ENCODE data around the gene BAK1. TPM values are rescaled to one million over a fixed set of nuclear protein-coding genes. Genes with fewer than 3 reads are reported as not detected.
"Not testable (repeated sequence)": the region's sequence is repeated elsewhere in the genome, so short reads cannot be mapped to it uniquely, and the experiment has no call there.

The BAK1 gene
- total RNA-seq, 6 experiments from 2014 or later = 17.5 to 23.2 (median 19.9) TPM

- no peaks in the 10 kb centered on the region for H3K9me3 Mint-ChIP-seq
- peaks cover 8% of the 10 kb centered on the region for H3K27me3 Mint-ChIP-seq (ENCODE audit: insufficient read depth)
- TF ChIP-seq CTCF (IDR thresholded peaks at IDR 0.05) = no peak
- H3K36me3 Mint-ChIP-seq (ENCODE audit: low read depth) = no peaks in the 10 kb centered on the region
- no peak for DNase-seq
- H3K4me1 Mint-ChIP-seq (ENCODE audit: low read depth) = peaks cover 6% of the 10 kb centered on the region; the same call in 1 of the 2 replicates
- H3K27ac Mint-ChIP-seq = no peak overlapping the region
- no peak overlapping the region for H3K4me3 Mint-ChIP-seq
Measured at GRCh38 chr6:33557376-33557775, 22.7 kb downstream of the BAK1 start.

GRCh38 chr6:33552883-33553282, 27.2 kb downstream of the BAK1 start:
- H3K4me3 Mint-ChIP-seq; H3K27ac Mint-ChIP-seq; H3K27me3 Mint-ChIP-seq (ENCODE audit: insufficient read depth); H3K4me1 Mint-ChIP-seq (ENCODE audit: low read depth); H3K9me3 Mint-ChIP-seq; DNase-seq; H3K36me3 Mint-ChIP-seq (ENCODE audit: low read depth): not testable (repeated sequence)

DNA sequence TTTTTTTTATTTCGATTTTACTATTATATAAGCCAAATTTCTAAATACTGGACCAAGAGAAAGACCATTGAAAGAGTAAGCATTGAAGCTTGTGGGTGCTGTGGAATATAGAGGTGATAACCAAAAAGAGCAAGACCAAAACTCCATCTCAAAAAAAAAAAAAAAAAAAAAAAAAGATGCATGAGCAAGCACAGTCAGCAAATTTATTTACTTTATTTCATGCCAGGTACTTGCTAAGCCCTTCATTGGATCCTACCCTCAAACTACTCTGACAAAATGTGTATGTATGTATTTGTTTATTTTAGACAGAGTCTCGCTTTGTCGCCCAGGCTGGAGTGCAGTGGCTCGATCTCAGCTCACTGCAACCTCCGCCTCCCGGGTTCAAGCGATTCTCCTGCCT, 27.8 kb downstream of the BAK1 start:
- Mint-ChIP-seq H3K36me3 (ENCODE audit: low read depth) (no peaks in the 10 kb centered on the region), H3K27me3 (ENCODE audit: insufficient read depth) (peaks cover 14% of the 10 kb centered on the region), H3K4me3 (no peak overlapping the region), H3K27ac (no peak overlapping the region), H3K4me1 (ENCODE audit: low read depth) (peaks cover 6% of the 10 kb centered on the region; the same call in 1 of the 2 replicates), H3K9me3 (no peaks in the 10 kb centered on the region)
- no peak for DNase-seq
- no peak for TF ChIP-seq CTCF (IDR thresholded peaks at IDR 0.05)

DNA sequence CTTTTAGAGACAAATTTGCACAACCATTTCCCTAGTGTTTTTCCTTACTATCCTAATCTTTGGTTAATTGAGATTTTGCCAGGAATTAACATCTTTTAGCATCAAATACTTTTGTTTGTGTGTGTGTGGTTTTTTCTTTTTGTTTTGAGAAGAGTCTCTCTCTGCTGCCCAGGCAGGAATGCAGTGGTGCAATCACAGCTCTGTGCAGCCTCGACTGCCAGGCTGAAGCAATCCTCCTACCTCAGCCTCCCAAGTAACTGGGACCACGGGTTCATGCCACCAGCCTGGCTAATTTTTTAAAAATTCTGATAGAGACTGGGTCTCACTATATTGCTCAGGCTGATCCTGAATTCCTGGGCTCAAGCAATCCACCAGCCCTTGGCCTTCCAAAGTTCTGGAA, 28.5 kb downstream of the BAK1 start:
- Mint-ChIP-seq H3K4me1 (ENCODE audit: low read depth) (no peaks in the 10 kb centered on the region), H3K36me3 (ENCODE audit: low read depth) (no peaks in the 10 kb centered on the region), H3K4me3 (no peak overlapping the region), H3K27ac (no peak overlapping the region), H3K27me3 (ENCODE audit: insufficient read depth) (peaks cover 16% of the 10 kb centered on the region), H3K9me3 (no peaks in the 10 kb centered on the region)
- no peak for TF ChIP-seq CTCF (IDR thresholded peaks at IDR 0.05)
- DNase-seq = no peak

- no peak overlapping the region for H3K27ac Mint-ChIP-seq
- DNase-seq = no peak
- H3K36me3 Mint-ChIP-seq (ENCODE audit: low read depth) = no peaks in the 10 kb centered on the region
- no peak overlapping the region for H3K4me3 Mint-ChIP-seq
- H3K4me1 Mint-ChIP-seq (ENCODE audit: low read depth) = no peaks in the 10 kb centered on the region
- TF ChIP-seq CTCF (IDR thresholded peaks at IDR 0.05) = no peak
- H3K27me3 Mint-ChIP-seq (ENCODE audit: insufficient read depth) = peaks cover 21% of the 10 kb centered on the region
- H3K9me3 Mint-ChIP-seq = no peaks in the 10 kb centered on the region
Measured at GRCh38 chr6:33549896-33550295, 30.2 kb downstream of the BAK1 start.

- no peak for TF ChIP-seq CTCF (IDR thresholded peaks at IDR 0.05)
- Mint-ChIP-seq H3K36me3 (ENCODE audit: low read depth) (no peaks in the 10 kb centered on the region), H3K4me1 (ENCODE audit: low read depth) (no peaks in the 10 kb centered on the region), H3K27ac (no peak overlapping the region), H3K27me3 (ENCODE audit: insufficient read depth) (peaks cover 21% of the 10 kb centered on the region), H3K9me3 (no peaks in the 10 kb centered on the region), H3K4me3 (no peak overlapping the region)
- no peak for DNase-seq
Measured at GRCh38 chr6:33549196-33549595, 30.9 kb downstream of the BAK1 start.

All from HFFc6 (cell line).